Epidermal melanocyte (primary cell): ENCODE measurements around the gene RPS6KA2.
"Not testable (repeated sequence)": the region's sequence is repeated elsewhere in the genome, so short reads cannot be mapped to it uniquely, and the experiment has no call there.

Experiments
- DNase-seq: peaks from one replicate; pipeline ENCODE4 v3.0.0; 2011; ENCODE audit warnings: low spot score; ENCODE audit not compliant: insufficient read length

RPS6KA2 gene

GRCh38 chr6:166595061-166595780, 31.8 kb downstream of the RPS6KA2 start:
- DNase-seq = peak; percentile 58

GRCh38 chr6:166592821-166593220, 34.2 kb downstream of the RPS6KA2 start:
- DNase-seq = no peak

GRCh38 chr6:166591961-166592520, 35.0 kb downstream of the RPS6KA2 start:
- DNase-seq = no peak

GRCh38 chr6:166591026-166591425, 36.0 kb downstream of the RPS6KA2 start:
- no peak for DNase-seq

DNA sequence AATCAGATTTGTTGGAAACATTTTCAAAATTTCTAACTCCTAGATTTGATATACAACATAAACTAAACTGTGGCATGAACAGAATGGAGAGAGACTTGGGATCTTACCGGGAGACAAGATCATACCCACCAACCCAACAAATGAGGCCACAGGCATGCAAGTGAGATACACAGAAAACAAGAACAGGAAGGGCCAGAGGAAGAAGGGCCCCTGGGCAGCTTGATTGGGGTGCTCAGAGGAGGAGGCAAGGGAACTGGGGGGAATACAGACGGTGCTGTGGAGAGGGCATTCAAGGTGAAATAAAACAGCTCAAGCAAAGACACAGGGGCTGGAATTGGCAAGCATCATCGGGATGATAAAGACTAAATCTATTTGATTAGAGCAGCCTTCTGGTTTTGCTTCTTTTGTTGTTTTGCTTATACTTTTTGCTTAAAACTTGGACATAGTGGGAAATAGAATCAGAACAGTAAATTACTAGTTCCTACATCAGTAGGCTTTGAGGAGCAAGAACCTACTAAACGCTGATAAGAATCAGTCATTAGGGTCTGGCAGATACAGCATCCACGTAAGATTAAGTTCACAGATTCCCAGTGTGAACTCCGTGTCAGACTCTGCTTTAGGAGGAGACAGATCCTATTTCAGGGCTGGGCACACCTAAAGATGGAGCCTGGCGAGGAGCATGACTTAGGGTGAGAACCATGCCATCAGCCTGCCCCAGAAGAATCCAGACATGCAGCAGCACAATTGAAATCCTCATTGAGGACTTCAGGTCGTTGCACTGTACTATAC, 37.1 kb downstream of the RPS6KA2 start:
- no peak for DNase-seq

- no peak for DNase-seq
Observed at GRCh38 chr6:166589337-166589731, 37.7 kb downstream of the RPS6KA2 start.

DNA sequence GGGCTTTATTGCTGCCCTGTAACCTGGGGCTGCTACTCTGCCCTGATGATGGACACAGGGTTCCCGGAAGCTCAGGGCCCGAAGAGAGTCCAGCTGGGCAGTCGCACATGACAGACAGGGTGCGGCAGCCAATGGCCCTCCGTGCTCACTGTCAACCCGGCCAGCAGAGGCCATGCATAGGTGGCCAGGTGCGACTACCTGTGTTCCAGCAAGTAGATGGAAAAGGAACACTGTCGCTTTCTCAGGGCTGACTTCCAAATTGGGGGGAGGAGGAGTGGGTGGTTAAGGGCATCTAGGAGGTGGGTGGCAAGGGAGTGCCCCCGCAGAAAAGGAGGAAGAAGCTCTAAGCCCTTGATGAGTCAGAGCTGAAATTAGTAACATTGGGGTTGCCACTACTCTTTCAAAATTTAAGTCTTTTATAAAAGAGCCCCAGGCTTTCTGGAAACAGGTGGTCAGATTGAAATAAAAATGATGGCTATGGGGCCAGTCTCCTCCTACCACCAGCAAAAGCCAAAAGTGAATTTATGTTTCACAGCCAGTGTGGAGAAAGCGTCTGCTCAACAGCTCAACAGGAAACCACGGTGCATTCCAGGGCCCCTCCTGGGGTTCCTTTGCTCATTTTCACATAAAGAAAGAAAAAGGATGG, 38.2 kb downstream of the RPS6KA2 start:
- DNase-seq = no peak

DNA sequence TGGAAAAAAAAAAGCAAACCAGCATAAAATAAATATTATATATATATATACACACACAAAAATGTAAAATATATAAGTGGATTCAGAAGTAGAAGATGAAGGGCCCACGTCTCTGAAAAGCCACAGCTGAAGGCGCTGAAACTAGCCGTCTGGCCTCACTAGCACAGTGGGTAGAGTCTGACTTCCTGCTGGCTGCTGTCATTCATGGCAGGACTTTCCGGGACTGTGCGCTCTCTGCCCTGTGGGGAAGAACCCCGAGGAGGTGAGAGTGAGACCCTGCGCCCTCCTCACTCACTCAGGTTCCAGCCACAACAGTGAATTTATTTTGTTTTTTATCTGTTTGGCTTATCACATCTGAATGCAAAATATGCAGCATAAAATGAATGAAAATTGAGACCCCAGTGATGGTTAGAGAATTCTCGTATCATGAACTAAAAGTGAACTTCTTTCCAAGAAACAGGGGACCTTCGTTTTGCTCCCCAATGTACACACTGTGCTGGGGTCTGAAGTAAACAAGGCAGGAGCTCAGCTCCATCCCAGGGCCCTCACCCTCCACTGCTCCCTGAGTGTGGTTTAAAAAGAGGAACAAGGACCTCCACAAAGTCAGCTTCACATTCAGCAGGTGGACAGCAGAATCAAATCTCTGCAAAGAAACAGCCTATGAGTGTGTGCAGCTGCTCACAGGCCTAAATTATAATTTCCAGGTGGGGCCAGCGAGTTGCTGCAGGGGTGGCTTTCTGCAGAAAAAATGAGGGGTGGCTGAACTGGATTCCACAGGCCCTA, 39.2 kb downstream of the RPS6KA2 start:
- no peak for DNase-seq

- DNase-seq = no peak
Observed at GRCh38 chr6:166586424-166587156, 40.5 kb downstream of the RPS6KA2 start, which contains the start of gene RAMACL. TSS of gene RAMACL (minus strand) at chr6:166586678. CDS start at chr6:166586477, 201 bp downstream.

DNA sequence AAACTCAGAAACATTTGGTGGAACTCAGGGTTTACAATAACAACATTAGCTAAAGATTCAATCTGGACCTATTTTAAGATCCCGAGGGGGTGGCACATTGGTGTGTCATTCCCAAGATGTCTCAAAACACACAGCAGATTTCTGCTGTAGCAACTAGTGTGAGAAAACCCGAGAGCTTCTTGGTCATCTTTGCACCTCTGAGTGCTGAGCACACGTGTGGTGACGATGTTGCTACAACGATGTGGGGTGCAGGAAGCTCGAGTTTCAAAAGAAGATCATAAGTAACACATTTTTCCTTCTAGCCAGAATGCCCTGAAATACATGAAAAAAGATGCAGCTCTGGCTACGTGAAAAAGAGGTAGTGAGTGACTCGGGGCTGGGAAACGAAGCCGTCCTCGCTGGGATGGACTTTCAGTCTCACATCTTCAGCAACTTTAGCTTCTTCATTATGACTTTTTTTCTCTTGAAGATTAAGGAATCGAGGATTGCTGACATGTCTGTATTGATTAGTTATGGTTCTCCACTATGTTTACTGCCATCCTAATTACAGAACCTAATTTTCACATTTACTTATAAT, 42.1 kb downstream of the RPS6KA2 start:
- DNase-seq = no peak

DNA sequence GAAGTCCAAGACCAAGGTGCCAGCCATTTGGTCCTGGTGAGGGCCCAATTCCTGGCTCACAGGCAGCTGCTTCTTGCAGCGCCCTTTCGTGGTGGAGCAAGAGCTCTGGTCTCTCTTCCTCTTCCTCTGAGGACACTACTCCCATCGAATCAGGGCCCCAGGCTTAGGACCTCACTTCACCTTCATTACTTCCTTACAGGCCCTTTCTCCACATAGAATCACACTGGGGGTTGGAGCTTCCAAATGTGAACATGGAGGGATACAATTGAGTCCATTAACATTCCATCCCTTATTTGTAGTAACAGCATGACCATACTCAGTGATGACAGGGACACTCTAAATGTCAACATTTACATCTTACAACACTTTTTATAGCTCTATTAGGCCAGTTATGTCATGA, 42.9 kb downstream of the RPS6KA2 start:
- no peak for DNase-seq

DNA sequence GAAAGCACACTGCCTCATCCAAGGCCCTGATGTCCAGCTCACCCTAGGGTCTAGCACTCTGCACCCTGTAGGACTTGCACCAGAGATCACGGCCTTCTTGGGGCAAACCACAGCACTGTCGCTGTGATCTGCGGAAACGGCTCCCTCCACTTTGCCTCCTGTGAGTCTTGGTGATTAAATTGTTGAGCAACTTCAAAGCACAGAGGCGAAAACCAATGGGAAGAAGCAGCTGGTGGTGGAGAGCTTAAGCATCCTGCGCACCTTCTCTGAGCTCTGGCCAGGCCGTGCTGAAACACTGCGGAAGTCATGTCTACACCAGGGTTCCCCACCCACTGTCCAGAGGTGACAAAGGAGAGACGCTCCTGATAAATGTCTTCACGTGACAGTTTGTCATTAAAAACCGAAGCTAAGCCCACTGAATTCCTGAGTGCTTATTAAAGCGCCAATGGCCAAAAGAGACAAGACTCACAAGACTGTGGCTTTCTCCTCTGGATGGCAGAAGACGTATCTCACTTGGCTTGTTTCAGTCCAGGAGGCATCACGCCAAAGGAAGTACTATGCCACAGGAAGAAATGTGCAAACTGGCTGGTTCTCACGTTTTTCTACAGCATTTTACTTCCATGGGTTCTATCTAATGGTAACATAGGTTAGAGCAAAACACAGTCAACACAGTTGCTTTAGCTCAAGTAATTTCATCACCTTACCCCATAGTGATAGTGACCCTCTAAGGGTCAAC, 43.7 kb downstream of the RPS6KA2 start:
- DNase-seq = no peak

DNA sequence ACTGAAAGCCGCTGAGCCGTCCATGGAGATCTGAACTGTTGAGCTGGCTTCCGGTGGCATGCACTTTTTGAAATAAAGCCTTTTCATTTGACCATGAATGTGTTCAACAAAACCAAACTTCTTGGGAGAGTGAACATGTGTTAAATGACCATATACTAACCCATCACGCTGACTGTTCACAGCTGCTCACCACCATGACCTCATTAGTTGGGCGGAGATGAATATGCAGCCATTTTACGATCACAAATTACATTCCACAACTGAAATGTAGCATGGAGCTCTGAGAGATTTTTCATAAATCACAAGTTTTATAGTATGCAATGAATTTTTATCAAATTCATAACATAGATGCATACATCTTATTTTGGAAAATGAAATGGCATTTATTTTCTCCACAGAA, 44.8 kb downstream of the RPS6KA2 start:
- DNase-seq = no peak

DNA sequence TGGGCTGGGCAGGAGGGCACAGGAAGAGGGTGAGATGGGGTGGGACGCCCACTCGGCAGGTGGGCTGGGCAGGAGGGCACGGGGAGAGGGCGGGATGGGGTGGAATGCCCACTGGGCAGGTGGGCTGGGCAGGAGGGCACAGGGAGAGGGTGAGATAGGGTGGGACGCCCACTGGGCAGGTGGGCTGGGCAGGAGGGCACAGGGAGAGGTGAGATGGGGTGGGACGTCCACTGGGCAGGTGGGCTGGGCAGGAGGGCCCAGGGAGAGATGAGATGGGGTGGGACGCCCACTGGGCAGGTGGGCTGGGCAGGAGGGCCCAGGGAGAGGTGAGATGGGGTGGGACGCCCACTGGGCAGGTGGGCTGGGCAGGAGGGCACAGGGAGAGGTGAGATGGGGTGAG, 45.2 kb downstream of the RPS6KA2 start:
- not testable (repeated sequence) for DNase-seq

GRCh38 chr6:166581091-166581511, 46.0 kb downstream of the RPS6KA2 start:
- no peak for DNase-seq

DNA sequence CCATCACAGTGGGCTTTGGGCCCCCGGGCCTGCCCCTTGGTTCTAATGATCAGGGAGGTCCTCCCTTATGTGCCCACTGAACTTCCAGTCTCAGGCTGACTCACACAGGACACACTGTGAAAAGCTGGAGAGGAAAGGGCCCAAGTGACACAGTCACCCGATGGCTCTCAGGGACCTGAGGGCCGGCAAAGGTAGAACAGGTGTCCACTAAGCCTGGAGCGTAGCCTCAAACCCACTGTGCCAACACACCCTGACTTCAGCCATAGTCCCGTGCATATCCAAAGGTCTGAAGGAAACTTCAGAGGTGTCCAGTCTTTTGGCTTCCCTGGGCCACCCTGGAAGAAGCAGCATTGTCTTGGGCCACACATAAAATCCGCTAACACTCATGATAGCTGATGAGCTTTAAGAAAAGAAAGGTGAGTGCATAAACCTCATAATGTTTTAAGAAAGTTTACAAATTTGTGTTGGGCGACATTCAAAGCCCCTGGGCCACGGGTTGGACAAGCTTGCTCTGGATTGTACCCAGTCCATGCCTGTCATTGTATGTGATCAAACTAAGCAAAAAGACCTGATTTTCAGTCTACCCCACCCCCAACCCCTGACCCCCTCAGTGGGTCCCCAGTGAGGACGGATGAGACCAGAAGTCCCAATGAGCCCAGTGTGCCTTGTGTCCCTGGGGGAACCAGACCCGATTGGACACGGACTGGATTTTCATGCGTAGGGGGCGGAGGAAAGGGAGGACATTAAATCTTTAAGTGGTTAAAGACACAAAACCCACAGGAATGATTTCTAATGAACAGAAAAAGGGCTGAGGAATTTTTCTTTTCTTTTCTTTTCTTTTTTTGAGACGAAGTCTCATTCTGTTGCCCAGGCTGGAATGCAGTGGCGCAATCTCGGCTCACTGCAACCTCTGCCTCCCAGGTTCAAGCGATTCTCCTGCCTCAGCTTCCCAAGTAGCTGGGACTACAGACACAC, 46.7 kb downstream of the RPS6KA2 start:
- peak; percentile 43 for DNase-seq

GRCh38 chr6:166579237-166579850, 47.7 kb downstream of the RPS6KA2 start:
- no peak for DNase-seq
